Loucy (cell line): ENCODE measurements around the gene CNTNAP4.

Experiments used
- H2AFZ ChIP-seq: fragments of 200-600 bp; sonication (generic); 2 replicates; pipeline ENCODE4 v1.6.0; 2016; ENCODE audit warnings: antibody characterized with exemption, mild to moderate bottlenecking, low read length, moderate library complexity
- H3F3A ChIP-seq: fragments of 200-600 bp; 2 replicates; pipeline ENCODE4 v1.6.0; 2016; ENCODE audit warnings: antibody characterized with exemption, low read depth, mild to moderate bottlenecking
- H3K27me3 ChIP-seq: fragments of 200-600 bp; sonication (generic); 2 replicates; pipeline ENCODE4 v1.6.1; 2014; ENCODE audit warnings: low read length, mild to moderate bottlenecking; ENCODE audit not compliant: insufficient read depth, poor library complexity, severe bottlenecking
- H3K36me3 ChIP-seq: fragments of 200-600 bp; sonication (generic); 2 replicates; pipeline ENCODE4 v1.6.1; 2016; ENCODE audit warnings: low read length; ENCODE audit not compliant: insufficient read depth
- H3K4me1 ChIP-seq: fragments of 200-600 bp; sonication (generic); 2 replicates; pipeline ENCODE4 v1.5.1; 2014; ENCODE audit warnings: low read length, mild to moderate bottlenecking; ENCODE audit not compliant: insufficient read depth, poor library complexity, severe bottlenecking
- H3K4me2 ChIP-seq: fragments of 200-600 bp; sonication (generic); 2 replicates; pipeline ENCODE4 v1.6.0; 2014; ENCODE audit warnings: antibody characterized with exemption, low read length, low read depth, mild to moderate bottlenecking; ENCODE audit not compliant: poor library complexity, severe bottlenecking
- H3K4me3 ChIP-seq: fragments of 200-600 bp; sonication (generic); 2 replicates; pipeline ENCODE4 v1.5.1; 2014; ENCODE audit warnings: low read length, mild to moderate bottlenecking, mixed read lengths; ENCODE audit not compliant: poor library complexity, severe bottlenecking
- H3K79me2 ChIP-seq: fragments of 200-600 bp; sonication (generic); 2 replicates; pipeline ENCODE4 v1.6.1; 2014; ENCODE audit warnings: low read length; ENCODE audit not compliant: insufficient read depth
- H3K9ac ChIP-seq: fragments of 200-600 bp; sonication (generic); 2 replicates; pipeline ENCODE4 v1.6.0; 2014; ENCODE audit warnings: mild to moderate bottlenecking, low read depth, low read length, moderate library complexity; ENCODE audit not compliant: poor library complexity, severe bottlenecking
- H3K9me2 ChIP-seq: fragments of 200-600 bp; sonication (generic); replicated peaks from 2 replicates; pipeline ENCODE4 v1.6.1; 2016; ENCODE audit warnings: low read depth, low read length, mixed read lengths
- H3K9me3 ChIP-seq: fragments of 200-600 bp; sonication (generic); 2 replicates; pipeline ENCODE4 v1.6.1; 2014; ENCODE audit warnings: mild to moderate bottlenecking, antibody characterized with exemption, low read length, low read depth; ENCODE audit not compliant: insufficient read depth
- H4K20me1 ChIP-seq: fragments of 200-600 bp; sonication (generic); 2 replicates; pipeline ENCODE4 v1.6.0; 2014; ENCODE audit warnings: antibody characterized with exemption, low read length, mild to moderate bottlenecking; ENCODE audit not compliant: insufficient read depth, poor library complexity, severe bottlenecking
- EZH2phosphoT487 ChIP-seq: fragments of 200-600 bp; IDR thresholded peaks from 2 replicates; pipeline ENCODE4 v1.6.1; 2018; ENCODE audit warnings: antibody characterized with exemption, mild to moderate bottlenecking, moderate library complexity, borderline replicate concordance
- TF ChIP-seq, protein P1 (sequence below): fragments of 200-600 bp; sonication (generic); conservative IDR thresholded peaks from 2 replicates; pipeline ENCODE4 v1.5.1; 2014; ENCODE audit warnings: mild to moderate bottlenecking, antibody characterized with exemption, low read length

Gene CNTNAP4

GRCh38 chr16:76565542-76565941, 288.3 kb downstream of the CNTNAP4 start:
- Histone ChIP-seq H3K4me2 (no peak overlapping the region), H3K9me3 (no peaks in the 10 kb centered on the region), H3K36me3 (no peaks in the 10 kb centered on the region), H3K9me2 (no peaks in the 10 kb centered on the region), H3F3A (no peaks in the 10 kb centered on the region), H3K4me3 (no peak overlapping the region), H3K79me2 (no peaks in the 10 kb centered on the region), H2AFZ (no peak overlapping the region), H3K9ac (no peak overlapping the region), H3K4me1 (no peaks in the 10 kb centered on the region), H4K20me1 (no peaks in the 10 kb centered on the region), H3K27me3 (no peaks in the 10 kb centered on the region)
- TF ChIP-seq EZH2phosphoT487 = no peak
- TF ChIP-seq, protein P1, sequence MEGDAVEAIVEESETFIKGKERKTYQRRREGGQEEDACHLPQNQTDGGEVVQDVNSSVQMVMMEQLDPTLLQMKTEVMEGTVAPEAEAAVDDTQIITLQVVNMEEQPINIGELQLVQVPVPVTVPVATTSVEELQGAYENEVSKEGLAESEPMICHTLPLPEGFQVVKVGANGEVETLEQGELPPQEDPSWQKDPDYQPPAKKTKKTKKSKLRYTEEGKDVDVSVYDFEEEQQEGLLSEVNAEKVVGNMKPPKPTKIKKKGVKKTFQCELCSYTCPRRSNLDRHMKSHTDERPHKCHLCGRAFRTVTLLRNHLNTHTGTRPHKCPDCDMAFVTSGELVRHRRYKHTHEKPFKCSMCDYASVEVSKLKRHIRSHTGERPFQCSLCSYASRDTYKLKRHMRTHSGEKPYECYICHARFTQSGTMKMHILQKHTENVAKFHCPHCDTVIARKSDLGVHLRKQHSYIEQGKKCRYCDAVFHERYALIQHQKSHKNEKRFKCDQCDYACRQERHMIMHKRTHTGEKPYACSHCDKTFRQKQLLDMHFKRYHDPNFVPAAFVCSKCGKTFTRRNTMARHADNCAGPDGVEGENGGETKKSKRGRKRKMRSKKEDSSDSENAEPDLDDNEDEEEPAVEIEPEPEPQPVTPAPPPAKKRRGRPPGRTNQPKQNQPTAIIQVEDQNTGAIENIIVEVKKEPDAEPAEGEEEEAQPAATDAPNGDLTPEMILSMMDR = no peak

DNA sequence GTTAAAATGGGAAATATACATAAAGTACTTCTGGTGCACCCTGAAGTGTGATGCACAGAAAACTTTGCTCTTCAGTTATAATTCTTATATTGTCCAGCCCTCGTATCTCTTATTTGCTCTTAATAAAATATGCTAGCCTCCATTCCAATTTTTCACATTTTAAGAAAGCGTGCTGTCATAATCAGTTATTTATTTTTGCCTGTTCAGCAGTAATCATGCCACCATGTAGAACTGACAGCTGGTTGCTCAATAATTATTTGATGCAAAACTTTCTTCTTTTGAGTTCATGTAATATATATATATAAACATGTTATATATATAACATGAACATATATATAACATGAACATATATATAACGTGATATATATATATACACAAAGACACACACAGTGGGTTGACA, 294.6 kb downstream of the CNTNAP4 start:
- Histone ChIP-seq H3K9me3 (no peaks in the 10 kb centered on the region), H3F3A (no peaks in the 10 kb centered on the region), H3K9me2 (no peaks in the 10 kb centered on the region), H2AFZ (no peak overlapping the region), H3K36me3 (no peaks in the 10 kb centered on the region), H3K4me3 (no peak overlapping the region), H3K79me2 (no peaks in the 10 kb centered on the region), H3K4me2 (no peak overlapping the region), H3K27me3 (no peaks in the 10 kb centered on the region), H3K4me1 (no peaks in the 10 kb centered on the region), H4K20me1 (no peaks in the 10 kb centered on the region), H3K9ac (no peak overlapping the region)
- no peak for TF ChIP-seq EZH2phosphoT487
- TF ChIP-seq, protein P1 = no peak

DNA sequence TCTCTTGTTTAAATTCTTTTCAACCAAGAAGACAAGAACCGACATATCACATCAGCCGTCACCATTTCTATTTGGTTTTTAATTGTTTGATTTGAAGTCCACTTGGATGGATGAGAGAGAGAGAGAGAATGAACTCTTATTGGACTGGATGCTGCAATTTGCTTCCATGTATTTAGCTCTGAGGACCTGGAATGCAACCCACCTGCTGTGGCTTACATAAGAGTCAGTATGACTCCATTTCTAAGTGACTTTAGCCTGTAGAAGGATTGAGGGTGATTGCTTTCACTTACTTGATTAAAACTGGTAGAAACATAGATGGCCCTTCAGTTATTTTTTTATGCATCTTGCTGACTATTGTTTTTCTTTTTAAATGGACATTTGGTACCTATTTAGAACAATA, 296.1 kb downstream of the CNTNAP4 start:
- Histone ChIP-seq H3K27me3 (no peaks in the 10 kb centered on the region), H3K9me2 (no peaks in the 10 kb centered on the region), H2AFZ (no peak overlapping the region), H3K36me3 (no peaks in the 10 kb centered on the region), H3K9ac (no peak overlapping the region), H3F3A (no peaks in the 10 kb centered on the region), H4K20me1 (no peaks in the 10 kb centered on the region), H3K79me2 (no peaks in the 10 kb centered on the region), H3K9me3 (no peaks in the 10 kb centered on the region), H3K4me3 (no peak overlapping the region), H3K4me2 (no peak overlapping the region), H3K4me1 (no peaks in the 10 kb centered on the region)
- no peak for TF ChIP-seq EZH2phosphoT487
- TF ChIP-seq, protein P1 = no peak
